Breast epithelium (tissue), 3 donors: Measurements from ENCODE around the gene PITPNM3.

Experiments used
- POLR2A ChIP-seq: fragments of 450-650 bp; IDR thresholded peaks from one replicate; pipeline ENCODE4 v1.6.1; 2016; ENCODE audit warnings: antibody characterized with exemption, mild to moderate bottlenecking, moderate library complexity
- POLR2AphosphoS5 ChIP-seq, 3 donors: sonication (generic); formaldehyde crosslinking; IDR thresholded peaks; one replicate each; pipeline ENCODE4 v1.6.1; 2017; ENCODE audit warnings: antibody characterized with exemption in 3 of 3
- TF ChIP-seq, protein P1 (sequence below), 3 donors: fragments of 450-650 bp; IDR thresholded peaks; one replicate each; pipeline ENCODE4 v1.5.1; 2016 to 2017; ENCODE audit warnings: antibody characterized with exemption in 3 of 3, mild to moderate bottlenecking in 3 of 3, moderate library complexity in 3 of 3

DNA sequence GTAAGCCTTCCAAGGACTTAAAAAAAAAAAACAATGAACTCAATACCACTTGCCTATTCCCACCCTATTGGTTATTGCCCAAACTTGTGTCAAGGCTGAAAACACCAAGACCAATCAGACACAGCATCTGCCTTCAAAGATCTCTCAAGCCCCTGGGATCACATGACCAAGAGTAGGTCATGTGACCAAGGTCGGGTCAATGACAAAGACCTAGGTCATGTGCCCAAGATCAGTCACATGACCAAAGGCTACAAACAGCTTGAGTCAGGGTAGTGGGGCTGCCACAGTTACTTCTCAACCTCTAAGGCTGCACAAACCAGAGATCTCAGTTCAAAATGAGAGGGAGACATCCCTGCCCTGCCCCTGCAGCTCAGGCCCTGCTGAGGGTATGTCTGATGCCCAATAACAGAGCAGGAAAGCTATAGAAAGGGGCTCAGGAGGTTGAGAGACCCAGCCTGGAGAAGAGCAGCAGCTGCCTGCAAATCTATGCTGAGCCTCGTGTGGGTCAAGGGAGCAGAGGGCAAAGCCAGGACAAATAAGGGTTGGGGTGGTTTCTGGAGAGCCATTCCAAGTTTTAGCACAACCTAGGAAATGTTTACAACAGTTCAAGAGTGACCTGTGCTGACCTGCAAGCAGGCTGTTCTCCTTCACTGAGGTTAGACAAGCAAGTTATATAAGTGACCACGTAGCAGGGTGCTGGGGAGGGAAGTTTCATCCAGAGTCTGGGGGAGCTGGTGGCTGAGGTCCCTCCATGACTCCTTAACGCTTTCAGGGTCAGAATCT is 63.3 kb downstream of the PITPNM3 start:
- TF ChIP-seq POLR2A, result no peak
- TF ChIP-seq, protein P1, sequence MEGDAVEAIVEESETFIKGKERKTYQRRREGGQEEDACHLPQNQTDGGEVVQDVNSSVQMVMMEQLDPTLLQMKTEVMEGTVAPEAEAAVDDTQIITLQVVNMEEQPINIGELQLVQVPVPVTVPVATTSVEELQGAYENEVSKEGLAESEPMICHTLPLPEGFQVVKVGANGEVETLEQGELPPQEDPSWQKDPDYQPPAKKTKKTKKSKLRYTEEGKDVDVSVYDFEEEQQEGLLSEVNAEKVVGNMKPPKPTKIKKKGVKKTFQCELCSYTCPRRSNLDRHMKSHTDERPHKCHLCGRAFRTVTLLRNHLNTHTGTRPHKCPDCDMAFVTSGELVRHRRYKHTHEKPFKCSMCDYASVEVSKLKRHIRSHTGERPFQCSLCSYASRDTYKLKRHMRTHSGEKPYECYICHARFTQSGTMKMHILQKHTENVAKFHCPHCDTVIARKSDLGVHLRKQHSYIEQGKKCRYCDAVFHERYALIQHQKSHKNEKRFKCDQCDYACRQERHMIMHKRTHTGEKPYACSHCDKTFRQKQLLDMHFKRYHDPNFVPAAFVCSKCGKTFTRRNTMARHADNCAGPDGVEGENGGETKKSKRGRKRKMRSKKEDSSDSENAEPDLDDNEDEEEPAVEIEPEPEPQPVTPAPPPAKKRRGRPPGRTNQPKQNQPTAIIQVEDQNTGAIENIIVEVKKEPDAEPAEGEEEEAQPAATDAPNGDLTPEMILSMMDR (IDR thresholded peaks at IDR 0.05), result no peak
- no peak for TF ChIP-seq POLR2AphosphoS5 (IDR thresholded peaks at IDR 0.05)
